ENCODE results near the gene SHC2.

The SHC2 gene

DNA sequence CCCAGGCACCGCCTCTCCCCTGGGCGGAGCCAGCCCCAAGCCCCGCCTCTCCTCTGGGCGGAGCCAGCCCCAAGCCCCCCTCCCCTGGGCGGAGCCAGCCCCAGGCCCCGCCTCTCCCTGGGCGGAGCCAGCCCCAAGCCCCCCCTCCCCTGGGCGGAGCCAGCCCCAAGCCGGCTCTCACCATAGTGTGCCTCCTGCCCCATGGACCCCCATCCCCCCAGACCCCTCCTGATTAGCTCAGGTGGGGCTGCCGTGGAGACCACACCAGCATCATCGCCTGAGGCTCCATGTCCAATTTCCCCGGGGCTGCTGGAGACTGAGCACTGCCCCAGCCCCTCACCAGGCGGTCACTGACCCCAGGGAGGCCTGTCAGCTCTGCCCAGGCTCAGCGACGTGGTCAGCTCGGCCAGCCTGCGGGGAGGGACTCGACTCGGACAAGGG is 31.3 kb upstream of the SHC2 start:
- TF ChIP-seq SPI1 (IDR thresholded peaks at IDR 0.05; ENCODE audit: low read depth, low read length) (no peak), TAF1 (IDR thresholded peaks at IDR 0.05; ENCODE audit: low read depth, low read length) (no peak), POU2F2 (IDR thresholded peaks at IDR 0.05; ENCODE audit: low read depth, low read length) (no peak), POLR2AphosphoS5 (IDR thresholded peaks at IDR 0.05; ENCODE audit: low read depth, low read length) (no peak), PAX5 (IDR thresholded peaks at IDR 0.05; ENCODE audit: insufficient read depth, low read length, severe bottlenecking) (no peak), POLR2A (IDR thresholded peaks at IDR 0.05; ENCODE audit: low read depth, low read length) (no peak)
- no peak for FAIRE-seq
- DNase-seq (ENCODE audit: insufficient read length, low spot score) = no peak

DNA sequence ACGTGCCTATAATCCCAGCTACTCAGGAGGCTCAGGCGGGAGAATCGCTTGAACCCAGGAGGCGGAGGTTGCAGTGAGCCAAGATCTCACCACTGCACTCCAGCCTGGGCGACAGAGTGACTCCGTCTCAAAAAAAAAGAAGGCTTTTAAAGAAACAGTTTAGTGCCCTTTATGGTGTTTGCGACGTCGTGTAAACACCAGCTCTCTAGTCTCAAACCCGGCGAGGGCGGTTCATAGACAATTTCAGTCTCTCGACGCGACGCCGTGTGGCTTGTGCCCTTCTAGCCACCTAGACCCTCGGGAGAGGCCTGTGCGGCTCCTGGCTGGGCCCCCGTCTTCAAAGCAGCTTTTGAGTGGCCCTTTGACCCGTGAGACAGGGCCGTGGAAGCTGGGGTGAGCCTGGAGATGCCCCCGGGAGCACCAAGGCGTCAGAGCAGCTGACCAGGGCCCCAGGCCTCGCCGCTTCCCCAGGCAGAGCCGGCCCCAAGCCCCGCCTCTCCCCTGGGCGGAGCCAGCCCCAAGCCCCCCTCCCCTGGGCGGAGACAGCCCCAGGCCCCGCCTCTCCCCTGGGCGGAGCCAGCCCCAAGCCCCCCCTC is 30.4 kb upstream of the SHC2 start:
- DNase-seq (ENCODE audit: insufficient read length, low spot score) (no peak), FAIRE-seq (no peak)
- TF ChIP-seq SPI1 (IDR thresholded peaks at IDR 0.05; ENCODE audit: low read depth, low read length) = no peak
- no peak for TF ChIP-seq POLR2AphosphoS5 (IDR thresholded peaks at IDR 0.05; ENCODE audit: low read depth, low read length)
- TF ChIP-seq TAF1 (IDR thresholded peaks at IDR 0.05; ENCODE audit: low read depth, low read length) = no peak
- no peak for TF ChIP-seq POLR2A (IDR thresholded peaks at IDR 0.05; ENCODE audit: low read depth, low read length)
- TF ChIP-seq POU2F2 (IDR thresholded peaks at IDR 0.05; ENCODE audit: low read depth, low read length) = no peak
- no peak for TF ChIP-seq PAX5 (IDR thresholded peaks at IDR 0.05; ENCODE audit: insufficient read depth, low read length, severe bottlenecking)

- FAIRE-seq = no peak
- no peak for DNase-seq (ENCODE audit: insufficient read length, low spot score)
- no peak for TF ChIP-seq POLR2AphosphoS5 (IDR thresholded peaks at IDR 0.05; ENCODE audit: low read depth, low read length)
- no peak for TF ChIP-seq TAF1 (IDR thresholded peaks at IDR 0.05; ENCODE audit: low read depth, low read length)
- TF ChIP-seq POU2F2 (IDR thresholded peaks at IDR 0.05; ENCODE audit: low read depth, low read length) = no peak
- no peak for TF ChIP-seq POLR2A (IDR thresholded peaks at IDR 0.05; ENCODE audit: low read depth, low read length)
- no peak for TF ChIP-seq SPI1 (IDR thresholded peaks at IDR 0.05; ENCODE audit: low read depth, low read length)
- no peak for TF ChIP-seq PAX5 (IDR thresholded peaks at IDR 0.05; ENCODE audit: insufficient read depth, low read length, severe bottlenecking)
These were observed 28.8 kb upstream of the SHC2 start for GRCh38 chr19:489418-490196.

DNA sequence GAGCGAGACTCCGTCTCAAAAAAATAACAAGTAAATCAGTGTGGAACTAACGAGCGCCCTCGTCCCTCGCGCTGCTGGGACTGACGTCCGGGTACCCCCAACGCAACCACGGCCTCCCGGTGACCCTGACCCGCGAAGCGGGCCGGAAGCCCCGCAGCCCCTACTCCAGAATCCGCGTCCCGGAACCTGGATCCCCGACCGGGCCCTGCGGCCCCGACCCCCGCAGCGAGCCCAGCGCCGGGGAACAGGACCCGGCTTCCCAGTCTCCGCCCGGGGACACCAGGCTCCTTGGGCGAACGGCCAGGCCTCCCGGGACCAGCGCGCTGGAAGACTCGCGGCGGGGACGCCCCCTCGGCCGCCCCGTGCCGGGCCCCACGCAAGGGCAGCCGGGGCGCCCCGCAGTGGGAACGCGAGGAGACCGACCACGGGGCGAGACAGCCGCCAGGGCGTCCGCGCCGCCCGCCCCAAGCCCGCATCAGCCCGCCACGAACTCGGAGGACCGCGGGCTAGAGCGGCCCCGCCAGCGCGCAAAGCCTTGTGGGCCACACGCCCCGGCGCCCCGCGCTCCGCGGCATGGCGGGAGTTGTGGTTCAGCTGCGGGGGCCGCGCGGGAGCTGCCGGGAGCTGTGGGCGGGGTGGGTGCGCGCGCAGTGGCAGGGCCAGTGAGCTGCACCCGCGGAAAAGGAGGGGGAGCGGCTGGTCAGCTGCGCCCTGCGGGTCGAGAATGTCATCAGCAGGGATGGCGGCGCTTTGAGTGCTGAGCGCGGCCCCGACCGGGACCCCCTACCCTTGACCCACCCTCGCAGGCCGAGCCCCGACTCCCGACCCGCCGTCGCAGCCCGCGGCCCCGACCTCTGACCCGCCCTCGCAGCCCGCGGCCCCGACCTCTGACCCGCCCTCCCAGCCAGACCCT is 27.9 kb upstream of the SHC2 start:
- peak; percentile 50 for TF ChIP-seq PAX5 (IDR thresholded peaks at IDR 0.05; ENCODE audit: insufficient read depth, low read length, severe bottlenecking)
- TF ChIP-seq SPI1 (IDR thresholded peaks at IDR 0.05; ENCODE audit: low read depth, low read length) = no peak
- TF ChIP-seq TAF1 (IDR thresholded peaks at IDR 0.05; ENCODE audit: low read depth, low read length) = peak; percentile 64
- TF ChIP-seq POU2F2 (IDR thresholded peaks at IDR 0.05; ENCODE audit: low read depth, low read length) = 0 out of 2 replicates have a peak, but pooled peaks have one; percentile 50
- TF ChIP-seq POLR2AphosphoS5 (IDR thresholded peaks at IDR 0.05; ENCODE audit: low read depth, low read length) = peak; percentile 59; the same call in 1 of the 2 replicates
- peak; percentile 74 for TF ChIP-seq POLR2A (IDR thresholded peaks at IDR 0.05; ENCODE audit: low read depth, low read length)
- peak; percentile 99 for FAIRE-seq
- peak; percentile 99 for DNase-seq (ENCODE audit: insufficient read length, low spot score)

DNA sequence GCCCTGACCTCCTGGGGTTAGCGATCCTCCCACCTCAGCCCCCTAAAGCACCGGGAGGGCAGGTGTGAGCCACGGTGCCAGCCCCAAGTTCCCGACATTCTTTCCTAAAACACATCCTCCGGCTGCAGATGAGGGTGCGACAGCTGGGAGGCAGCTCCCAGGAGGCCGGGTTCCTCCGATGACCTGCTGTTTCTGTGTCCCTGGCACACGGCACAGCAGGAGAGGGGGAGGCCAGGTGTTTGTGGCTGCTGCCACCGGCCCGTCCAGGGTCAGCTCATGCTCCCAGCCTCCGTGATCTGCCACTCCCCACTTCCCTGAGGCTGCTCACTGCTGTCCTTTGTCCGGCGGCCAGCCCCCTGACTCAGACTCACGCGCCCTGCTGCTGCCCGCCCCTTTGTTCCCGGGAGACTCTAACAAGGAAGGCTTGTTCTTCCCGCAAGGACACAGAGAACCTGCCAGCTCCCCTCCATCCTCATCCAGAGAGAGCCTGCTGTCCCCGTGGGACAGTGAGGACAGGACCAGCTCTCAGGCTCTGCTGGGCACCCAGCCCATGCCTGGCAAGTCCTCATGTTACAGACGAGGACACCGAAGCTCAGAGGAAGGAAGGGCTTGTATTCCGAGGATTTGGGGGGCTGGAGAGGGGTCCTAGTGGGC is 24.9 kb upstream of the SHC2 start:
- FAIRE-seq = no peak
- no peak for DNase-seq (ENCODE audit: insufficient read length, low spot score)
- TF ChIP-seq PAX5 (IDR thresholded peaks at IDR 0.05; ENCODE audit: insufficient read depth, low read length, severe bottlenecking) (no peak), SPI1 (IDR thresholded peaks at IDR 0.05; ENCODE audit: low read depth, low read length) (no peak), POLR2AphosphoS5 (IDR thresholded peaks at IDR 0.05; ENCODE audit: low read depth, low read length) (no peak), TAF1 (IDR thresholded peaks at IDR 0.05; ENCODE audit: low read depth, low read length) (no peak), POU2F2 (IDR thresholded peaks at IDR 0.05; ENCODE audit: low read depth, low read length) (no peak), POLR2A (IDR thresholded peaks at IDR 0.05; ENCODE audit: low read depth, low read length) (no peak)

DNA sequence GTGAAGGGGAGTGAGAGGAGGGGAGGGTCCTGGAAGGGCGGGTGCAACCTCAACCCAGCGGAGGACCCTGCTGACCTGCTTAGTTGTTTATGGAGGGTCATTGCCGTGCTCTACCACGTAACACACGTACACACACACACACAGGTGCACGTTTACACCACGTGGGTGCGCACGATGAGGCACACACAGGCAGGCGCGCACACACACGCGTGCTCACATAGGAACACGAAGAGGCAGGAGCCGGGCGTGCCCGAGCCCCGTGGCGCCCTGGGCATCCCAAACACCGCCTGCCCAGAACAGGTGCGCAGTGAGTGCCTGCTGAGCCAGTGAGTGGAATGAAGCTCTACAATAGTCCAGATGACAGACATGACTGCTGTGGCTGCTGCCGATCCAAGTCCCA is 24.2 kb upstream of the SHC2 start:
- FAIRE-seq = no peak
- no peak for DNase-seq (ENCODE audit: insufficient read length, low spot score)
- TF ChIP-seq TAF1 (IDR thresholded peaks at IDR 0.05; ENCODE audit: low read depth, low read length) (no peak), POLR2AphosphoS5 (IDR thresholded peaks at IDR 0.05; ENCODE audit: low read depth, low read length) (no peak), PAX5 (IDR thresholded peaks at IDR 0.05; ENCODE audit: insufficient read depth, low read length, severe bottlenecking) (no peak), POLR2A (IDR thresholded peaks at IDR 0.05; ENCODE audit: low read depth, low read length) (no peak), SPI1 (IDR thresholded peaks at IDR 0.05; ENCODE audit: low read depth, low read length) (no peak), POU2F2 (IDR thresholded peaks at IDR 0.05; ENCODE audit: low read depth, low read length) (no peak)

GRCh38 chr19:484494-484893 is 23.7 kb upstream of the SHC2 start:
- no peak for TF ChIP-seq SPI1 (IDR thresholded peaks at IDR 0.05; ENCODE audit: low read depth, low read length)
- no peak for TF ChIP-seq TAF1 (IDR thresholded peaks at IDR 0.05; ENCODE audit: low read depth, low read length)
- TF ChIP-seq PAX5 (IDR thresholded peaks at IDR 0.05; ENCODE audit: insufficient read depth, low read length, severe bottlenecking) = no peak
- no peak for FAIRE-seq
- no peak for DNase-seq (ENCODE audit: insufficient read length, low spot score)

- DNase-seq (ENCODE audit: insufficient read length, low spot score) (no peak), FAIRE-seq (no peak)
- no peak for TF ChIP-seq POLR2A (IDR thresholded peaks at IDR 0.05; ENCODE audit: low read depth, low read length)
- no peak for TF ChIP-seq POLR2AphosphoS5 (IDR thresholded peaks at IDR 0.05; ENCODE audit: low read depth, low read length)
- no peak for TF ChIP-seq SPI1 (IDR thresholded peaks at IDR 0.05; ENCODE audit: low read depth, low read length)
- TF ChIP-seq PAX5 (IDR thresholded peaks at IDR 0.05; ENCODE audit: insufficient read depth, low read length, severe bottlenecking) = no peak
- TF ChIP-seq POU2F2 (IDR thresholded peaks at IDR 0.05; ENCODE audit: low read depth, low read length) = no peak
- TF ChIP-seq TAF1 (IDR thresholded peaks at IDR 0.05; ENCODE audit: low read depth, low read length) = no peak
These were observed 22.7 kb upstream of the SHC2 start for GRCh38 chr19:483332-484072.

Data from GM12891 (cell line).